Diencephalon (tissue), 1 donor: Measurements from ENCODE around the gene CEP192. TPM values are rescaled to one million over a fixed set of nuclear protein-coding genes. Genes with fewer than 3 reads are reported as not detected.

Source experiments
- total RNA-seq: library from RNA; depleted of rRNA; stranded (reverse); fragments of >200 nt; gene quantifications from one replicate; pipeline ENCODE4 v1.2.3, GENCODE V29; 2014

Gene CEP192, protein sequence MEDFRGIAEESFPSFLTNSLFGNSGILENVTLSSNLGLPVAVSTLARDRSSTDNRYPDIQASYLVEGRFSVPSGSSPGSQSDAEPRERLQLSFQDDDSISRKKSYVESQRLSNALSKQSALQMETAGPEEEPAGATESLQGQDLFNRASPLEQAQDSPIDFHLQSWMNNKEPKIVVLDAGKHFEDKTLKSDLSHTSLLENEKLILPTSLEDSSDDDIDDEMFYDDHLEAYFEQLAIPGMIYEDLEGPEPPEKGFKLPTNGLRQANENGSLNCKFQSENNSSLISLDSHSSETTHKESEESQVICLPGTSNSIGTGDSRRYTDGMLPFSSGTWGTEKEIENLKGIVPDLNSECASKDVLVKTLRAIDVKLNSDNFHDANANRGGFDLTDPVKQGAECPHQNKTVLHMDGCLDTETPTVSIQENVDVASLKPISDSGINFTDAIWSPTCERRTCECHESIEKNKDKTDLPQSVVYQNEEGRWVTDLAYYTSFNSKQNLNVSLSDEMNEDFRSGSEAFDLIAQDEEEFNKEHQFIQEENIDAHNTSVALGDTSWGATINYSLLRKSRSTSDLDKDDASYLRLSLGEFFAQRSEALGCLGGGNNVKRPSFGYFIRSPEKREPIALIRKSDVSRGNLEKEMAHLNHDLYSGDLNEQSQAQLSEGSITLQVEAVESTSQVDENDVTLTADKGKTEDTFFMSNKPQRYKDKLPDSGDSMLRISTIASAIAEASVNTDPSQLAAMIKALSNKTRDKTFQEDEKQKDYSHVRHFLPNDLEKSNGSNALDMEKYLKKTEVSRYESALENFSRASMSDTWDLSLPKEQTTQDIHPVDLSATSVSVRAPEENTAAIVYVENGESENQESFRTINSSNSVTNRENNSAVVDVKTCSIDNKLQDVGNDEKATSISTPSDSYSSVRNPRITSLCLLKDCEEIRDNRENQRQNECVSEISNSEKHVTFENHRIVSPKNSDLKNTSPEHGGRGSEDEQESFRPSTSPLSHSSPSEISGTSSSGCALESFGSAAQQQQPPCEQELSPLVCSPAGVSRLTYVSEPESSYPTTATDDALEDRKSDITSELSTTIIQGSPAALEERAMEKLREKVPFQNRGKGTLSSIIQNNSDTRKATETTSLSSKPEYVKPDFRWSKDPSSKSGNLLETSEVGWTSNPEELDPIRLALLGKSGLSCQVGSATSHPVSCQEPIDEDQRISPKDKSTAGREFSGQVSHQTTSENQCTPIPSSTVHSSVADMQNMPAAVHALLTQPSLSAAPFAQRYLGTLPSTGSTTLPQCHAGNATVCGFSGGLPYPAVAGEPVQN (N-terminal part only)
- 55.1 TPM for total RNA-seq

DNA sequence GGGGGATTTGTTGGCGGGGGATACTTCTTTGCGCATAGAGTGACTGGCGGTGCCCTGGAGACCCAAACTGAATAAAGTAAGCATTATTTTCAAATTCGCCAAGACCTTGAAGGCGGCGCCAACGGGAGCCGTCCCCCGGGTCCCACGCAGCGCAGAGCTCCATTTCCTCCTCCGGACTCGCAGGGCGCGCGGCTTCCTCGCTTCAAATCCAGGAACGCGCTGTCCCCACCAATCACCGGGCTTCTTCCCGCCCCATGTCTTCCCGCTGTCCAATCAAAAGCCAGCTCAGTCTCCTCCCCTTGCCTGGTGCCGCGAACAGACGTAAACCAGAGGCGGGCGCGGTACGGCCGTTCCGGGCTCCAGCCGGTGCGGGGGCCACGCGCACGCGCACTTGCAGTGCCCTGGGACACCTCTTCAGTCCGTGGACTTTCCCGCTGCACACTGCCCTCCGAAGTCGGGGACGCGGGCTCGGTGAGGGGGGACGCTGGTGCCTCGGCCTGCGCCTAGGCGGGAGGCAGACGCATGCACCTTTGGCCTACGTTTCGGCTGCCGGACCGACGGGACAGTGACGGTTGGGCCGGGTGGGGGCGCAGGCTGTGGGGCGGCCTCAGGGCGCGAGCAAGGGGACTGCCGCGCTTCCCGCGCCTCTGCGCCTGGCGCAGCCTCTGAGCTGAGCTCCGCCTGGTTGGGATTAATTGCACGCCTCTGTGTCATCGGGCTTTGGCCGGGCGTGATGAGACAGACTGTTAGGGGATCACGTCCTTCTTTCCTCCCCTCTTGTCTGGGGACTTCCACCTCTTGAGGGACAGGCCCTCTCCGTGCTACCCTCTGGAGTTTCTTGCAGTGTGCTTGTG, at the start of gene CEP192:
Gene CEP192, plus strand, starts transcription at position 396 of the 854 bp plus-strand sequence. CDS start 8,063 bp downstream, outside the sequence.

DNA sequence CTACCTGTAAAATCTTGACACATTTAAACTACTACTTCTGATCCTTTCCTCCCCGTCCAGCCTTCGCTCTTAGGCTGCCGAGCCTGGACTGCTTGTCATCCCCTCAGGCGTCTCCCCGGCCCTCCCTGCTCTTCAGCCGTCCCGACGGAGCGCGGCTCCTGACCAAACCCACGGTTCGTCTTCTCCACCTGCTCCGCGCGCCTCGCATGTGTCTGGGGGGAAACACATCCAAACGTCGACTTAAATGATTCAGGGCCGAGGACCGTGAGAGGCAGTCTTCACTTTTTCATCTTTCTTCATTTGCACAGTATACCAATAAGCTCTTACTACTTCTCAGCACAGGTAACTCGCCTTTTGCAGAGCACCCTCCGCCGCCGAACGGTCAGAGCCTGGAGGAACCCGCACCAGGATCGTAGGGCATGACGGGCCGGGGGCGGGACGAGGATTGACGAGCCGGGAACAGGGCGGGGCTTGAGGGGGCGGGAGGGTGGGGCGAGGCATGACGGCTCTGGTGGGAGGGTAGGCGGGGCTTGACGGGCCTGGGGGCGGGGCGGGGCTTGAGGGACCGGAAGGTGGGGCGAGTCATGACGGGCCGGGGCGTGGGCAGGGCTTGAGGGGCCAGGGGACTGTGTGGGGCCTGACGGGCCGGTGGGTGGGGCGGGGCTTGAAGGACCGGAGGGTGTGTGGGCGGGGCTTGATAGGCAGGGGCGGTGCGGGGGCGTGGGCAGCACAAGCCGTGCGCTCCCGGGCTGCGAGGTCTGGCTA, 43.7 kb upstream of the CEP192 start, which contains the start of gene SEH1L:
Gene SEH1L, plus strand, starts transcription at position 727 of the 765 bp plus-strand sequence. CDS start 111 bp downstream, outside the sequence.

Other genes starting within 250 kb of the CEP192 start
- 28.6 TPM for gene PTPN2, start 107.1 kb upstream of the CEP192 start, total RNA-seq
- gene SEH1L, start 43.4 kb upstream of the CEP192 start, total RNA-seq: 25.1 TPM
- 83.5 TPM for gene LDLRAD4, start 227.4 kb downstream of the CEP192 start, total RNA-seq